Mucosa of descending colon (tissue), 3 donors: Measurements from ENCODE around the gene ABCA12. TPM values are rescaled to one million over a fixed set of nuclear protein-coding genes. Genes with fewer than 3 reads are reported as not detected.

Experiments
- ATAC-seq: fragments of 200-7000 bp; cut with Tn5 transposase; one replicate; pipeline ENCODE4 v1.9.1; 2020; ENCODE audit warnings: mild to moderate bottlenecking, moderate library complexity
- DNase-seq, 3 donors: peaks; one replicate each; pipeline ENCODE4 v3.0.0-alpha.2; 2020
- H3K36me3 ChIP-seq: fragments of 200-600 bp; one replicate; pipeline ENCODE4 v1.8.0; 2021; ENCODE audit warnings: low read depth, mild to moderate bottlenecking
- H3K4me1 ChIP-seq: fragments of 200-600 bp; one replicate; pipeline ENCODE4 v1.8.0; 2021; ENCODE audit warnings: low read depth, mild to moderate bottlenecking
- H3K4me3 ChIP-seq: fragments of 200-600 bp; one replicate; pipeline ENCODE4 v1.8.0; 2021; ENCODE audit warnings: mild to moderate bottlenecking
- H3K9me3 ChIP-seq: fragments of 200-600 bp; one replicate; pipeline ENCODE4 v1.8.0; 2021; ENCODE audit warnings: mild to moderate bottlenecking
- CTCF ChIP-seq: fragments of 200-600 bp; IDR thresholded peaks from one replicate; pipeline ENCODE4 v1.8.0; 2022; ENCODE audit warnings: antibody characterized with exemption, mild to moderate bottlenecking
- intact Hi-C, 2 donors: fragments of 100-400 bp; cut with DNase I in 1 of 2; cut with micrococcal nuclease in 1 of 2; formaldehyde crosslinking; loops; one replicate each; pipeline versions ENCODE4 v1.11.0 to v1.11.1; 2022; cut with DNase I, micrococcal nuclease
- total RNA-seq, 3 donors: library from RNA; stranded (reverse); fragmentation: NEBNext Ultra II Directional in 2 of 3; extraction: Animal tissue kit (Norgen Biotek cat#: 25700) in 2 of 3; gene quantifications; one replicate each; pipeline versions ENCODE4 v1.2.1 to v1.2.4, GENCODE V29; 2021 to 2023
- donor health status: DM: no; HTN: no; CAD: no; lungs with moderate emphysema.
- donor health status: DM: no; HTN: no; CAD: no.
- donor health status: DM: no; HTN: yes; CAD: no.

The ABCA12 gene
- total RNA-seq, 3 donors from 2014 or later = 0.05 to 1.1 TPM; not detected in 1

DNA sequence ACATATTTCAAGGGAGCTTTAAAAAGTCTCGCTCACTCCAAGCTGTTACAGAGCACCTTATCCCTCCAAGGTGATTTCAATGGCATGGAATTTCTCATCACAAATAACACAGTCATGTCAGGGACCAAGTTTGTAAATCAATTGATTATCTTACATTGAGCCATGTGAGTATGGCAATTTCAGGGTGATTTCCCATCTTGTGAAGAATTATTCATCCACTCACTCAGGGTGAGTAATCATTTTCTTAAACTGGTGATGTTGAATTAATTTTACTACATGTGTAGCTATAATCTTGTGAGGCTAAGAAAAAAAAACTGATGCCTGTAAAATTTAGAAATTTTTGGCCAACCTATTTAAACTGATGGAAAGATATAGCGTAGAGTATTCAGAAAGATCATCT, 3.3 kb upstream of the ABCA12 start:
- intact Hi-C loops = no loop called here
- no peaks in the 10 kb centered on the region for H3K36me3 ChIP-seq
- no peak for TF ChIP-seq CTCF
- H3K4me3 ChIP-seq = no peak overlapping the region
- H3K9me3 ChIP-seq = no peaks in the 10 kb centered on the region
- H3K4me1 ChIP-seq = no peaks in the 10 kb centered on the region
- no peak for DNase-seq
- no peak for ATAC-seq

DNA sequence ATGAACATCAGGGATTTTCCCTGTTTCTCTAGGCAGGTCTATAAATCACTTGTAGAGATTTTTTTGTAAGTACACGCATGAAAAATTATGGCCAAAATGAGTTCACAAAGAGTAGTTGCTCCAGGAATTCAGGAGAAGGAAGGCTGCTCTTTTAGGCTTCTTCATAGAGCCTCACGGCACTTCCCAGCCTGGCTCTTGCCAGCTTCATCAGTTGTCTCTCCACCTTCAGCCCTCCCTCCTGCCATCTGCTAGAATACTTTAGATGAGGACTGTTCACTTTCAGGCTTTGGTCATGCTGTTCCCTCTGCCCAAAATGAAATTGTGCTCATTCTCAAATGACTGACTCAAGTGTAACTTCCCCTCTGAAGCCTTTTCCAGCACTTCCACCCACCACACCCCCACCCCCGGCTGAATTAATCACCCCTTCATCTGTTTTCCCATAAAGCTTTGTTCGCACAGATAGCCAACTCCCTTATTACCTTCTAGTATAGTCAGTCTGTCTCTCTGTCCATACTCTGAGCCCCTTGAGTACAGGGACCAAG, 1.8 kb upstream of the ABCA12 start:
- ATAC-seq (no peak), DNase-seq (no peak)
- H3K9me3 ChIP-seq = no peaks in the 10 kb centered on the region
- no peaks in the 10 kb centered on the region for H3K36me3 ChIP-seq
- no peaks in the 10 kb centered on the region for H3K4me1 ChIP-seq
- intact Hi-C loops = no loop called here
- no peak overlapping the region for H3K4me3 ChIP-seq
- TF ChIP-seq CTCF = no peak

DNA sequence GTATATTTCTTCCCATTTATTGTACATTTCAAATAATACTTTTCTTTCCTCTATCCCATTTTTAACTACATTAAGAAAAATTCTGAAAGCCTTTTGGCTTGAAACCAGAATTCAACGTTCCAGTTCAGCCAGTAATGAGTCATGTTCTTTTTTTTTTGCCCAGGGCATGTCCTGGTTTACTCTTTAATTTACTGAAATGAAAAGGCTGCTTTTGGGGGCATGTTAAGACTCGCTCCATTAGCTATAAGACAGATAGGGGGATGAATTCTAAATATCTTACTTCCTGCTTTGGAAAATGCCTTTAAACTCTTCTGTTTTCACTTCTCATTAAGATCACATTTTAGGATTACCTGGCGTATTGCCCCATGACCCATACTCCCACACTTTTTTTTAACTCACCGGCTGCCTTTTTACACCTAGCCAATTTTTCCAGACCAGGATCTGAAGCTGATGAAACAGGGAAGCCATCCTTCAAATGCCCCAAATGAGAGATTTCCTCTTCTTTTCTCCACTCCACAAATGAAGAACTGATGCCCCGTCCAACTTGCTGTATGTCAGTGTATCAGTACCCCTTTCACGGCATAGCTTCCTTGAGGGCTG, 585 bp downstream of the ABCA12 start:
- no peak for TF ChIP-seq CTCF
- intact Hi-C loops = no loop called here
- no peak for ATAC-seq
- no peaks in the 10 kb centered on the region for H3K4me1 ChIP-seq
- DNase-seq = no peak
- no peak overlapping the region for H3K4me3 ChIP-seq
- no peaks in the 10 kb centered on the region for H3K9me3 ChIP-seq
- H3K36me3 ChIP-seq = no peaks in the 10 kb centered on the region

- Histone ChIP-seq H3K4me1 (no peaks in the 10 kb centered on the region), H3K36me3 (no peaks in the 10 kb centered on the region), H3K9me3 (no peaks in the 10 kb centered on the region), H3K4me3 (no peak overlapping the region)
- DNase-seq = no peak
- ATAC-seq = no peak
- no peak for TF ChIP-seq CTCF
- intact Hi-C loops = no loop called here
Observed at GRCh38 chr2:215137329-215137686, 1.1 kb downstream of the ABCA12 start.

DNA sequence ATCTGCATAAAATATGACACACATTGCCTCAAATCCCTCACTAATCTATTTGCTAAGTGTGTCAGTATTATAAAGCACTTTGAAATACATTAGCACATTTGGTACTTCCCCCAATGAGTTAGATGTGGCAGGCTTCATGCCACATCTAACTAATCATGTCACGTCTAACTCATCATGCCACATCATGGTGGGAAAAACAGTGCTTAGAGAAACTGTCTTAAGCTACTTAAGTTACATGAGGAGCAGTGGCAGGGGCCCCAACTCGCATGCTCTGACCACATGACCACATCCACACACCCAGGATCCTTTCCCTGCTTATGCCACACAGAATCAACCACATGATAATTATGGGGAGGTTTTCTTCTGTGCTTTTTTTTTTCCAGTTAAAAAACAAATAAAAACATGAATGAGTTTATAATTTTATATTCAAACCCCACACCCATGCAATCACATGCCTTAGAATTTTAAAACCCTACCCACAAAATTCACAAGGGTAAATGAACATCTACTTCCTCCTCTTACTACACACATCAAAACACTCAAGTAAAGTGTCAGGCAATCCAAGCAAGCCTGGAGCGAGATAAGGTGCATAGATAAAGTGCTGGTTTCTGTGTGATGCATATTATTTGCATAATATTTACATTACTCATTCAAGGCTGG, 1.6 kb downstream of the ABCA12 start:
- no peak for TF ChIP-seq CTCF
- no peak for ATAC-seq
- no peaks in the 10 kb centered on the region for H3K36me3 ChIP-seq
- no peak overlapping the region for H3K4me3 ChIP-seq
- no peaks in the 10 kb centered on the region for H3K9me3 ChIP-seq
- intact Hi-C loops = no loop called here
- no peaks in the 10 kb centered on the region for H3K4me1 ChIP-seq
- DNase-seq = no peak
